ENCODE results near the gene STUM.

- TF ChIP-seq POLR2A (IDR thresholded peaks at IDR 0.05; ENCODE audit: low read depth, low read length) (no peak), POU2F2 (IDR thresholded peaks at IDR 0.05; ENCODE audit: low read depth, low read length) (no peak), POLR2AphosphoS5 (IDR thresholded peaks at IDR 0.05; ENCODE audit: low read depth, low read length) (no peak), TAF1 (IDR thresholded peaks at IDR 0.05; ENCODE audit: low read depth, low read length) (no peak), PAX5 (IDR thresholded peaks at IDR 0.05; ENCODE audit: insufficient read depth, low read length, severe bottlenecking) (no peak), SPI1 (IDR thresholded peaks at IDR 0.05; ENCODE audit: low read depth, low read length) (no peak)
Observed at GRCh38 chr1:226549094-226549936, 751 bp downstream of the STUM start.

Data from GM12891 (cell line).